SK-N-SH (cell line): ENCODE results near the gene QSOX2.

Experiments used
- CHD2 ChIP-seq: fragments of 150-350 bp; IDR thresholded peaks from 2 replicates; pipeline ENCODE4 v1.6.1; 2018; ENCODE audit warnings: low read length; ENCODE audit not compliant: partially characterized antibody
- EZH2phosphoT487 ChIP-seq: fragments of 200-600 bp; sonication (generic); IDR thresholded peaks from 2 replicates; pipeline ENCODE4 v1.6.1; 2017; ENCODE audit warnings: low read depth, mixed run types, mild to moderate bottlenecking, antibody characterized with exemption, moderate library complexity, borderline replicate concordance
- NFIC ChIP-seq: IDR thresholded peaks from 2 replicates; pipeline ENCODE4 v1.4.0; 2012; ENCODE audit warnings: borderline replicate concordance
- RAD21 ChIP-seq: IDR thresholded peaks from 2 replicates; pipeline ENCODE4 v1.6.1; 2012; ENCODE audit warnings: mild to moderate bottlenecking, low read length
- RCOR1 ChIP-seq: fragments of 150-350 bp; IDR thresholded peaks from 2 replicates; pipeline ENCODE4 v1.6.1; 2017; ENCODE audit warnings: antibody characterized with exemption, low read length
- SMC3 ChIP-seq: IDR thresholded peaks from 2 replicates; pipeline ENCODE4 v1.6.1; 2012; ENCODE audit warnings: low read depth, low read length, improper control_type of control experiment
- TAF1 ChIP-seq: IDR thresholded peaks from 2 replicates; pipeline ENCODE4 v1.6.1; 2012; ENCODE audit warnings: low read depth, mild to moderate bottlenecking, low read length, moderate library complexity, borderline replicate concordance
- YY1 ChIP-seq: IDR thresholded peaks from 2 replicates; pipeline ENCODE4 v1.4.0; 2012; ENCODE audit warnings: low read depth, mild to moderate bottlenecking
- TF ChIP-seq, protein P1 (sequence below): fragments of 200-600 bp; sonication (generic); IDR thresholded peaks from 2 replicates; pipeline ENCODE4 v1.6.1; 2017; ENCODE audit warnings: antibody characterized with exemption, mild to moderate bottlenecking, moderate library complexity
- TF ChIP-seq, protein P2 (sequence below): IDR thresholded peaks from 2 replicates; pipeline ENCODE4 v1.4.0; 2012; ENCODE audit warnings: low read depth, borderline replicate concordance
- TF ChIP-seq, protein P3 (sequence below): IDR thresholded peaks from 2 replicates; pipeline ENCODE4; 2012
- TF ChIP-seq, protein P4 (sequence below): IDR thresholded peaks from 2 replicates; pipeline ENCODE4 v1.6.1; 2012; ENCODE audit warnings: mild to moderate bottlenecking, low read depth, low read length, moderate library complexity
- TF ChIP-seq, protein P5 (sequence below): fragments of 150-350 bp; IDR thresholded peaks from 2 replicates; pipeline ENCODE4 v1.6.1; 2017; ENCODE audit warnings: antibody characterized with exemption, low read length, low read depth, borderline replicate concordance

DNA sequence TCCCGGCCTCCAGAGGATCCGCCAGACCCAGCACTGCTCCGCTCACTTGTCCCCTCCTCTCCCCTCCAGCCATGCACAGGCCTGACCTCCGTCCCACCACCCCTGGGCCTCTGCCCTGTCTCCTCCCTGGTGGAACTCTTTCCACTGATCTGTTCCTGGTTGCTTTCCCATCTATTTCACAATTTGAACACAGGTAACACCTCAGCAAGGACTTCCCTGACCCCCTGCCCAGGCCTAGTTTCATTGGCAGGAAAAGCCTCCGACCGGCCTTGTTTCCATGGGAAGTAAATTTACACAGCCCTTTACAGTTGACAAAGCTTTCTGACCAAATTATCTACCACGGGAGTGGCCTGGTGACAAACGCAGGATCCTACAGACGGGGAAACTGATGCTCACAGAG is 14.8 kb downstream of the QSOX2 start:
- TF ChIP-seq, protein P1, sequence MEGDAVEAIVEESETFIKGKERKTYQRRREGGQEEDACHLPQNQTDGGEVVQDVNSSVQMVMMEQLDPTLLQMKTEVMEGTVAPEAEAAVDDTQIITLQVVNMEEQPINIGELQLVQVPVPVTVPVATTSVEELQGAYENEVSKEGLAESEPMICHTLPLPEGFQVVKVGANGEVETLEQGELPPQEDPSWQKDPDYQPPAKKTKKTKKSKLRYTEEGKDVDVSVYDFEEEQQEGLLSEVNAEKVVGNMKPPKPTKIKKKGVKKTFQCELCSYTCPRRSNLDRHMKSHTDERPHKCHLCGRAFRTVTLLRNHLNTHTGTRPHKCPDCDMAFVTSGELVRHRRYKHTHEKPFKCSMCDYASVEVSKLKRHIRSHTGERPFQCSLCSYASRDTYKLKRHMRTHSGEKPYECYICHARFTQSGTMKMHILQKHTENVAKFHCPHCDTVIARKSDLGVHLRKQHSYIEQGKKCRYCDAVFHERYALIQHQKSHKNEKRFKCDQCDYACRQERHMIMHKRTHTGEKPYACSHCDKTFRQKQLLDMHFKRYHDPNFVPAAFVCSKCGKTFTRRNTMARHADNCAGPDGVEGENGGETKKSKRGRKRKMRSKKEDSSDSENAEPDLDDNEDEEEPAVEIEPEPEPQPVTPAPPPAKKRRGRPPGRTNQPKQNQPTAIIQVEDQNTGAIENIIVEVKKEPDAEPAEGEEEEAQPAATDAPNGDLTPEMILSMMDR = no peak
- no peak for TF ChIP-seq NFIC
- TF ChIP-seq, protein P2, sequence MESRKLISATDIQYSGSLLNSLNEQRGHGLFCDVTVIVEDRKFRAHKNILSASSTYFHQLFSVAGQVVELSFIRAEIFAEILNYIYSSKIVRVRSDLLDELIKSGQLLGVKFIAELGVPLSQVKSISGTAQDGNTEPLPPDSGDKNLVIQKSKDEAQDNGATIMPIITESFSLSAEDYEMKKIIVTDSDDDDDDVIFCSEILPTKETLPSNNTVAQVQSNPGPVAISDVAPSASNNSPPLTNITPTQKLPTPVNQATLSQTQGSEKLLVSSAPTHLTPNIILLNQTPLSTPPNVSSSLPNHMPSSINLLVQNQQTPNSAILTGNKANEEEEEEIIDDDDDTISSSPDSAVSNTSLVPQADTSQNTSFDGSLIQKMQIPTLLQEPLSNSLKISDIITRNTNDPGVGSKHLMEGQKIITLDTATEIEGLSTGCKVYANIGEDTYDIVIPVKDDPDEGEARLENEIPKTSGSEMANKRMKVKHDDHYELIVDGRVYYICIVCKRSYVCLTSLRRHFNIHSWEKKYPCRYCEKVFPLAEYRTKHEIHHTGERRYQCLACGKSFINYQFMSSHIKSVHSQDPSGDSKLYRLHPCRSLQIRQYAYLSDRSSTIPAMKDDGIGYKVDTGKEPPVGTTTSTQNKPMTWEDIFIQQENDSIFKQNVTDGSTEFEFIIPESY = no peak
- TF ChIP-seq, protein P3, sequence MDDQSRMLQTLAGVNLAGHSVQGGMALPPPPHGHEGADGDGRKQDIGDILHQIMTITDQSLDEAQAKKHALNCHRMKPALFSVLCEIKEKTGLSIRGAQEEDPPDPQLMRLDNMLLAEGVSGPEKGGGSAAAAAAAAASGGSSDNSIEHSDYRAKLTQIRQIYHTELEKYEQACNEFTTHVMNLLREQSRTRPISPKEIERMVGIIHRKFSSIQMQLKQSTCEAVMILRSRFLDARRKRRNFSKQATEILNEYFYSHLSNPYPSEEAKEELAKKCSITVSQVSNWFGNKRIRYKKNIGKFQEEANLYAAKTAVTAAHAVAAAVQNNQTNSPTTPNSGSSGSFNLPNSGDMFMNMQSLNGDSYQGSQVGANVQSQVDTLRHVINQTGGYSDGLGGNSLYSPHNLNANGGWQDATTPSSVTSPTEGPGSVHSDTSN = no peak
- TF ChIP-seq, protein P4, sequence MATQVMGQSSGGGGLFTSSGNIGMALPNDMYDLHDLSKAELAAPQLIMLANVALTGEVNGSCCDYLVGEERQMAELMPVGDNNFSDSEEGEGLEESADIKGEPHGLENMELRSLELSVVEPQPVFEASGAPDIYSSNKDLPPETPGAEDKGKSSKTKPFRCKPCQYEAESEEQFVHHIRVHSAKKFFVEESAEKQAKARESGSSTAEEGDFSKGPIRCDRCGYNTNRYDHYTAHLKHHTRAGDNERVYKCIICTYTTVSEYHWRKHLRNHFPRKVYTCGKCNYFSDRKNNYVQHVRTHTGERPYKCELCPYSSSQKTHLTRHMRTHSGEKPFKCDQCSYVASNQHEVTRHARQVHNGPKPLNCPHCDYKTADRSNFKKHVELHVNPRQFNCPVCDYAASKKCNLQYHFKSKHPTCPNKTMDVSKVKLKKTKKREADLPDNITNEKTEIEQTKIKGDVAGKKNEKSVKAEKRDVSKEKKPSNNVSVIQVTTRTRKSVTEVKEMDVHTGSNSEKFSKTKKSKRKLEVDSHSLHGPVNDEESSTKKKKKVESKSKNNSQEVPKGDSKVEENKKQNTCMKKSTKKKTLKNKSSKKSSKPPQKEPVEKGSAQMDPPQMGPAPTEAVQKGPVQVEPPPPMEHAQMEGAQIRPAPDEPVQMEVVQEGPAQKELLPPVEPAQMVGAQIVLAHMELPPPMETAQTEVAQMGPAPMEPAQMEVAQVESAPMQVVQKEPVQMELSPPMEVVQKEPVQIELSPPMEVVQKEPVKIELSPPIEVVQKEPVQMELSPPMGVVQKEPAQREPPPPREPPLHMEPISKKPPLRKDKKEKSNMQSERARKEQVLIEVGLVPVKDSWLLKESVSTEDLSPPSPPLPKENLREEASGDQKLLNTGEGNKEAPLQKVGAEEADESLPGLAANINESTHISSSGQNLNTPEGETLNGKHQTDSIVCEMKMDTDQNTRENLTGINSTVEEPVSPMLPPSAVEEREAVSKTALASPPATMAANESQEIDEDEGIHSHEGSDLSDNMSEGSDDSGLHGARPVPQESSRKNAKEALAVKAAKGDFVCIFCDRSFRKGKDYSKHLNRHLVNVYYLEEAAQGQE = no peak
- TF ChIP-seq EZH2phosphoT487 = no peak
- no peak for TF ChIP-seq RAD21
- TF ChIP-seq RCOR1 = no peak
- TF ChIP-seq, protein P5, sequence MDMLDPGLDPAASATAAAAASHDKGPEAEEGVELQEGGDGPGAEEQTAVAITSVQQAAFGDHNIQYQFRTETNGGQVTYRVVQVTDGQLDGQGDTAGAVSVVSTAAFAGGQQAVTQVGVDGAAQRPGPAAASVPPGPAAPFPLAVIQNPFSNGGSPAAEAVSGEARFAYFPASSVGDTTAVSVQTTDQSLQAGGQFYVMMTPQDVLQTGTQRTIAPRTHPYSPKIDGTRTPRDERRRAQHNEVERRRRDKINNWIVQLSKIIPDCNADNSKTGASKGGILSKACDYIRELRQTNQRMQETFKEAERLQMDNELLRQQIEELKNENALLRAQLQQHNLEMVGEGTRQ = no peak
- TF ChIP-seq SMC3 = no peak
- TF ChIP-seq YY1 = no peak
- no peak for TF ChIP-seq TAF1
- TF ChIP-seq CHD2 = no peak
